SK-N-MC (cell line): Measurements from ENCODE around the gene OR14A16.

Experiments
- DNase-seq: peaks from one replicate; pipeline ENCODE4 v3.0.0-alpha.2; 2011; ENCODE audit warnings: low read depth, low spot score
- H3K27ac ChIP-seq: fragments of 200-600 bp; sonication (generic); 2 replicates; pipeline ENCODE4 v1.5.1; 2016; ENCODE audit warnings: mixed run types
- H3K36me3 ChIP-seq: fragments of 200-600 bp; sonication (generic); 2 replicates; pipeline ENCODE4 v1.6.1; 2017; ENCODE audit warnings: antibody characterized with exemption, low read length, mixed read lengths; ENCODE audit not compliant: insufficient read depth
- H3K4me3 ChIP-seq: fragments of 200-600 bp; sonication (generic); 2 replicates; pipeline ENCODE4 v1.5.1; 2016
- H3K9ac ChIP-seq: fragments of 200-600 bp; sonication (generic); 2 replicates; pipeline ENCODE4 v1.8.0; 2017; ENCODE audit warnings: mixed run types, mixed read lengths; ENCODE audit not compliant: insufficient read length
- H3K9me3 ChIP-seq: fragments of 200-600 bp; sonication (generic); 2 replicates; pipeline ENCODE4 v1.6.1; 2017; ENCODE audit warnings: low read depth, mild to moderate bottlenecking, antibody characterized with exemption, low read length, moderate library complexity, mixed read lengths
- EZH2 ChIP-seq: fragments of 200-600 bp; sonication (generic); IDR thresholded peaks from one replicate; pipeline ENCODE4 v1.6.1; 2017; ENCODE audit warnings: antibody characterized with exemption
- FOXP2 ChIP-seq: optimal IDR thresholded peaks from 2 replicates; pipeline ENCODE3; 2011; ENCODE audit warnings: mild to moderate bottlenecking, moderate library complexity; ENCODE audit not compliant: insufficient read depth; ENCODE audit errors: extremely low read length, control extremely low read depth
- POLR2AphosphoS5 ChIP-seq: IDR thresholded peaks from 2 replicates; pipeline ENCODE4 v1.6.1; 2012; ENCODE audit warnings: mild to moderate bottlenecking, low read depth, low read length, borderline replicate concordance

Gene OR14A16

DNA sequence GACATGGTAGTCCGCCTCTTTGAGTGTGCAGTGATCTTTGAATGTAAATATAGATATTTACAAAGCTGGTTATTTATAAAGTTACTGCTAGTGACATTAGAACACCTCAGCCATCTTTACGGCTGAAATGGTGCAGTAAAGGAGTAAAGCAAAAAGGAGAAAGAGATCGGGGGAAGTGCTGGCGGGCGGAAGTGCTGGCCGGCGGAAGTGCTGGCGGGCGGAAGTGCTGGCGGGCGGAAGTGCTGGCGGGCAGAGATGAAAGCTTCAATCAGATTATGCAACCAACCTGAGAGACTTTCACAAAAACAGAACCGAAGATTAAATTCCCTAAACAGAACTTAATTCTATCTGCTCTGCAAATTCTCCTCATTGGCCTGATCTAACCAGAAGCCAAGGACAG is 1.4 kb upstream of the OR14A16 start:
- no peaks in the 10 kb centered on the region for H3K36me3 ChIP-seq
- no peak overlapping the region for H3K4me3 ChIP-seq
- H3K9ac ChIP-seq: no peak overlapping the region
- H3K27ac ChIP-seq: no peak overlapping the region
- no peak for DNase-seq
- no peak for TF ChIP-seq POLR2AphosphoS5
- TF ChIP-seq FOXP2: no peak
- H3K9me3 ChIP-seq: no peaks in the 10 kb centered on the region

DNA sequence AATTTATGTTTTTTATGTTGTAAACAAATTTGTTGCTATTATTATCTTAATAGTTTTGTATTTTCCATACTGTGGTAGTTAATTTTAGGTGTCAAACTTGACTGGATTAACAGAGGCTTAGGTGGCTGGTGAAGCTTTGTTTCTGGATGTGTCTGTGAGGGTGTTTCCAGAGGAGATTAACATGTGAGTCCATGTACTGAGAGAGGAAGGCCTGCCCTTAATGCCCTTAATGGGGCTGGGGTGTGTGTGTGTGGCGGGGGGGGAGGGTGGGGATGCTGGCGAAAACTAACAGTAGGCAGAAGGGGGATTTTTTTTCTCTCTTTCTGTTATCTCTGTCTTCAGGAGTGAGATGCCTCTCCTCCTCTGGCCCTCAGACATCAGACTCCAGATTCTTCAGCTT is 1.9 kb downstream of the OR14A16 start:
- H3K9ac ChIP-seq: no peak overlapping the region
- H3K9me3 ChIP-seq: no peaks in the 10 kb centered on the region
- DNase-seq: no peak
- no peak overlapping the region for H3K4me3 ChIP-seq
- H3K27ac ChIP-seq: no peak overlapping the region
- no peak for TF ChIP-seq POLR2AphosphoS5
- TF ChIP-seq EZH2: no peak
- no peak for TF ChIP-seq FOXP2
- no peaks in the 10 kb centered on the region for H3K36me3 ChIP-seq

DNA sequence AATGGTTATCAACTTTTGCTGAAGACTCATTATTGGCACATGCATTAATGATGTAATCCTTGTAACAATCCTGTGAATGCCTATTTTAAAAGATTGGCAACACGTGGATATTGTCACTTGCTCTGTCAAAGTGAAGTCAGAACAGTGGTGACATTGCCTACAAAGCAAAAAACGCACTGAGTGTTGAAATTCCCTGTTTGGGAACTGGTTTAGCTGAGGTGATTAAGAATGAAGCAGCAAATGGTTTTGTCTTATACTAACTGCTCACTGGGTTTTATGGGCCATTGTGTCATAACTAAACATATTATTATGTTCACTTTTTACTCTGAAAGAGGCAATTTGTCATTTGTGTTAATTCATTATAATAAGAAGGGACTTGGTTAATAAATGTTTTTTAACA is 11.3 kb downstream of the OR14A16 start:
- H3K9ac ChIP-seq: no peak overlapping the region
- H3K4me3 ChIP-seq: no peak overlapping the region
- TF ChIP-seq EZH2: no peak
- no peak for TF ChIP-seq FOXP2
- no peak for TF ChIP-seq POLR2AphosphoS5
- H3K36me3 ChIP-seq: no peaks in the 10 kb centered on the region
- H3K9me3 ChIP-seq: no peaks in the 10 kb centered on the region
- H3K27ac ChIP-seq: no peak overlapping the region
- DNase-seq: no peak

DNA sequence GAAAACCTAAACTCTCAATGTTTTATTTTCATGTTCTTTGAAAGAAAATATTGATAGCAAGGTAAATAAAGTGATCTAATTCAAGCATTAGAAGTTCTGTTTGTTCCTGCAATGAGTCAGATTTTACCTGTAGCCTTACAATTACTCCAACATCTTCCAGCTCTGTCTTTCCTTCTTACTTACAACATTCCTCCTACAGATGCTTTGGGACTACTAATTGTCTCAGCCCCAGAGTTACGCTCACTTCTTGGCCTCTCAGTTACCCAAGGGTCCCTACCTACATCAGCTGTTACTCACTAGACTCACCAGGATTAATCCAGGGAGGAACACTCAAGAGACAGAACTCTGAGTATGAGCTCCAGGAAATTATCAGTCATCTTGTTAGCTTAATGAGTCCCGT is 26.4 kb downstream of the OR14A16 start:
- no peak overlapping the region for H3K9ac ChIP-seq
- 0 out of 2 replicates have a peak, but pooled peaks cover 5% of the 10 kb centered on the region for H3K9me3 ChIP-seq
- H3K36me3 ChIP-seq: no peaks in the 10 kb centered on the region
- no peak for DNase-seq
- TF ChIP-seq FOXP2 (no peak), POLR2AphosphoS5 (no peak), EZH2 (no peak)
- H3K4me3 ChIP-seq: no peak overlapping the region
- H3K27ac ChIP-seq: no peak overlapping the region

DNA sequence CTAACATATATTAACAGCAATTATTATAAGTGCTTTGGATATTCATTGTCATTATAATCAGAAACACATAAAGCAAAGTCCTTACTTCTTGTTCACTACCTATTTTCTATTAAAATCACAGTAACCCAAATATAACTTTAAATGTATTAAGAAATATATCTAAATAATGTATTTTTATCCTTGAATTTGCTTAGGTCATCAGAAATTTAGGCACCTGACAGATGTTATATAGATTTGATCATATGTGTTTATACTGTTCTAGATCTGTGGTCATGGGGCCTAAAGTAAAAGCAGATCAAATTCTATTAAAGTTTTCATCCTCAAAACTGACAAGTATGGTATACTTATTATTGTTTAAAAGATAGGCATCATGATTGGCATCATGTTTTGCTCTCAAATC is 54.3 kb downstream of the OR14A16 start:
- H3K27ac ChIP-seq: no peak overlapping the region
- H3K9me3 ChIP-seq: no peaks in the 10 kb centered on the region
- no peak overlapping the region for H3K4me3 ChIP-seq
- no peak for DNase-seq
- no peaks in the 10 kb centered on the region for H3K36me3 ChIP-seq
- no peak for TF ChIP-seq POLR2AphosphoS5
- no peak for TF ChIP-seq EZH2
- no peak overlapping the region for H3K9ac ChIP-seq
